M059J (cell line): Measurements from ENCODE around the gene AQP6. TPM values are rescaled to one million over a fixed set of nuclear protein-coding genes. Genes with fewer than 3 reads are reported as not detected.
"Not testable (repeated sequence)": the region's sequence is repeated elsewhere in the genome, so short reads cannot be mapped to it uniquely, and the experiment has no call there.

Source experiments
- DNase-seq: peaks from one replicate; pipeline ENCODE4 v3.0.0-alpha.2; 2012; ENCODE audit warnings: low read depth
- total RNA-seq: library from RNA; depleted of rRNA; stranded (reverse); fragments of >200 nt; shearing (Covaris generic); gene quantifications from 2 replicates; pipeline ENCODE4 v1.2.3, GENCODE V29; 2014

Gene AQP6
- total RNA-seq, 1 experiment from 2014 or later = not detected

DNA sequence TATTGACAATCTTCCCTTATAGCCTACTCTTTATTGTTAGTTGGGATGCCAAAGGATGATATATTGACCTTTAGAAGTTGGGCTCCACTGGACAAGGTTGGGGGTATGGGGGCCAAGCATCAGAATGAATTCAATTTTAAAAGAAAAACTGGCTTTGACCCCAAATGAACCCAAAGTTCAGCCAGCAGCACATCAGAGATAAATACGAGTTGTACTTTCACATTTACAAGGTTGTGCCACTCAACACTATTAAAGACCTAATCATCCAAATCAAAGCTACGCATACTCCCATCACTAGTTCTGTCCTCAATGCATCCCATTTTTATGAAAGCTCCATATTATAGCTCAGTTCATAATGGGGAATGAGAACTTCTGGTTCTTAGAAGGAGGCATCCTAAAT, 16.7 kb downstream of the AQP6 start:
- DNase-seq = not testable (repeated sequence)

DNA sequence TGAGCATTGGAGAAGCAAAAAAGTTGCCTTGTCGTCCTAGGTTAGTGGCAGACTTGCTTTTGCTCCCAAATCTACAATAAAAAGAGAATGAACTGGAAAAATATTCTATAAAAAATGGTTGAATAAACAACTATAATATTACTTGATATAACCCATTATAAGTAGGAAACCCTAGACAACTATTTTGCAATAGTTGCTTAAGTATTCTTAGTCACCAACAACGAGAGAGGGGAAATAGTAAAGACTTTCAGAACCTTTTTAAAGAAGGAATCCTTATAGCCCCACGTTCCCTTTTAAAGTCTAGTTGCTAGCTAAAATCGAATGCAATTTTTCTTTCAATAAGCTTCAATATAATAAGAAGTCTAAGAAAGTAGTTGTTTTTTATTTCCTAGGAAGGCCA, 17.5 kb downstream of the AQP6 start:
- DNase-seq = no peak

DNA sequence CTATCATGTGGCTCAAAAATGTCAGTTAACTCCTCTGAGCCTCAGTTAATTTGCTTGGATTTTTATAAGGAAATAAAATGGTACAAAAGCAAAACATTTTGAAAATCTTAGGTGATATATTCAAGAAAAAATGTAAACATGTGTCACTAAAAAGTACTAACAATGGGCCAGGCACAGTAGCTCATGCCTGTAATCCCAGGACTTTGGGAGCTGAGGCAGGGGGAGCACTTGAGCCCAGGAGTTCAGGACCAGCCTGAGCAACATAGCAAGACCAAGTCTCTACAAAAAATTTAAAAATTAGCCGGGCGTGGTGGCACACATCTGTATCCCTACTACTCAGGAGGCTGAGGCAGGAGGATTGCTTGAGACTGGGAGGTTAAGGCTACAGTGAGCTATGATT, 25.7 kb downstream of the AQP6 start:
- DNase-seq = no peak

DNA sequence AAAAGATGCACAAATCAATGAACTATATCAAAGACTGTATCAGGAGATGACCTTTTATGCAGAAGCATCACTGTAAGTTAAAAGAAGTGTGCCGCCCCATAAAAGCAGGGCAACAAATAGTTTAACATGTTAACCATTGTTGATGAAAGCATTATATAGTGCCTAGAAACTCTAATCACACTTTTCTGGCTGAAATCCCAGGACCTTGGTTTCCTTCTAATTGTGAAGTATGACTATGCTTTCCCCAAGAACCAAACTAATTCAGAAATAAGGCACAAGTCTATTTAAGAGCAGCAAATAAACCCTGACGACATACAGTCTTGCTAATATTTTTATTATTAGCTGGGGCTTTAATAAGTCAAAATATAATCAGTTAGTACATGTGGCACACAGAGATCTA, 30.8 kb downstream of the AQP6 start:
- DNase-seq = peak; percentile 14

DNA sequence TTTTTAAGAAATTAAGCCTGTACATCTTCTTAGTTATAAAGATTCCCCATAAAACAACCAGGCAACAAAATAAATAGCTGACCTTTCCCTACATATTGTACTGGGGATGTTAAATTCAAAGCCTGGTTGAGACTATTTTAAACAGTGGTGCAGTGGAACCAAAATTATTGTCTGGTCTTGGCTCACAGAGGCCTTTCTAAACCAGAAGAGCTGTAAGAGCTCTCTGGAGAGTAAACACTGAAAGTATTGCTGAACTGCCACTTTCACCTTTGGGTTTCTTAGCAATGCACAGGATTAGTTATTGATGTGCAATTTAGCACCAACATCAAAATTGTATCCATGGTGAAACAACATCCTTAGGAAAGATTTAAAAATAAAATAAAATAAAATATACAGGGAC, 31.9 kb downstream of the AQP6 start:
- no peak for DNase-seq

DNA sequence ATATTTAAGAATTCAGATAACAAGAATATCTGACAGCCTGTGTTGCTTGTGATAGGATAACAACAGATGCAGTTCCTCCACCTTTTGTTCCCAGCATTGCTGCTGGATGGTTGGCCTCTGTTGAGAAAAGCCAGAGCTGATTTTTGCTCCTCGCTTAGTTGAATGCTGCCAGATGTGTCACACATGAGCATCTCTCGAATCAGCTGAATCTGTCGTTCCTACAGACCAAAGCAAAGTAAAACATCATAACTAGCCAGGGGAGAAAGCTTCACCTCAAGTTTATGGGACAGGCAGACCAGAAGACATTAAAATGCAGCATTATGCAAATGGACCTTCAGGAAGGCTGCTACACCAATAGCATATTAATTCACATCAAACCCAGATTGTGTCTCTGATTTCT, 32.4 kb downstream of the AQP6 start:
- DNase-seq = no peak

DNA sequence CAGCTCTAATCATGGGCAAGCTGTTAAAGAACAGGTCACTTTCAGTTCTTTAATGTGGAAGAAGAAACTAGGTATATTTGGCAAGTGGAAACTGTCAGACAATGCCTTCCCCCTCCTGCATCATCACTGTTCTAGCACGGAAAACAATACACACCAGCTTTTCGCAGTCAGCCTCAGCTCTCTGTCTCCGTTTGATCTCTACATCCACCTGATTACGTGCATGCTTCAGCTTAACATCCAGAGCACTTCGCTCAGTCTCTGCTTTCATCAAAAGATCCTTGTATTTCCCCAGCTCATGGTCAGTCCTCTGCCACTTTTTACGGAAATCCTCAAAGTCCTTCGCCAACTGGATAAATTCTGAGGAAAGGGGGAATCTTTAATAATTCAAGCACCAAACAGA, 33.5 kb downstream of the AQP6 start:
- no peak for DNase-seq

DNA sequence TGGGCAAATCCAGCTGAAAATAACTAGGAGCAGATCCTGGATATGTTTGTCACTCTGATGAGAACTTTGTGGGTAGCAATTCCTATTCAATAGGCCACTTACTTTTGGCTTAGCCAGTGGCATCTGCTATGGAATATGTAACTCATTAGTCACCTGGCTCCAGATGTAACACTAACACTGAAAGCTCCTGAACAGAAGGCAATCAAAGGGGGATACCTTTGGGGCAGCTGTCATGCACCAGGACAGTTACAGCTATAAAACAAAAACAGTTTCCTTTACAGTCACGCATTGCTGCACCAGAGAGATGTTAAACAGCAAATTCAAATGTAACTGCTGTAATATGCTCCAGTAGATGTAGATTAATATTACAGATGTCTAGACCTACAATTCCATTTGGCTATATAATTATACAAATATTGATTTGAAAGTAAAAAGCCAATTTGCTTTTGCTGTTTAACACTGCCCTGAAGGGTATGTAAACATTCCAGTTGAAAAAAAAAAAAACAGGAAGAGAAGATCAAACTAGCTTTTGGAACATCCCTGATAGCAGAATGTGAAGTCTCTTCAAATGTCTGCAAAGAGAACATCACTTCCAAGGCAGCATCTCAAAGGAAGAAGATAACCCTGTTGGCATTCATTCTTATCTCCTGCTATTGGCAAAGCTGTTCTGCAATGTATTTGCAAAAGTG, 34.2 kb downstream of the AQP6 start:
- DNase-seq = peak; percentile 50

DNA sequence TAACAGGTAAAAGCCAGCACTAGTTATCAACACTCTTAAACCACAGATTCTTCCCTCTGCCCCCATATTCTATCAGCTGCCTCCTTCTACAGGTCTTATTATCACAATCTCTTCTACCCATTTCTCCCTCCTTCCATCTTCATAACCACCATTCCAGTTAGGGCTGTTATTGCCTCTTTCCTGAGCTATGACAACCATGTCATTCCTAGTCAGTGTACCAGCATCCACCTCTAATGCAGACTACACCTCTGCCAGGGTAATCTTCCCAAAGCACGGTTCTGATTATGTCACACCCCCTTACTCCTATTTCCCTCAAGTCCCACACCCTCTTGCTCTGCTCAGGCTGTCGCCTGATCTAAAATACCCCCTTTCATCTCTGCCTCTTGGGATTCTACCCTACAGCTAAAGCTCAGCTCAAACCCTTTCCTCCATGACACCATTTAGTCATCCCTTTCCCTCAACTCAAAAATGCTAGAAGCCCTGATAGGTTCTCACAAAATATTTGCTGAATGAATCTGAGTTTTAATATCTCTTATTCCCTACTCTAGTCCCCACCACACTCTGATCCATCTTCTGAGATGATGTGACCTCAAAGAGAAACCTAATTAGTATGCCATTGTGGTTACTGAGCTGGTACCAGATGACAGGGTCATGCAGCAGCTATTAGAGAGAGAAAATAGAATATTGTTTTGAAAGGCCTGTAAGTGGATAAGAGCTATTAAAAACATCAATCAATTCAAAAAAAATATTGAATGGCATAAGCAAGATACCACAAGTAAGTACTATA, 40.8 kb downstream of the AQP6 start:
- peak; percentile 26 for DNase-seq

DNA sequence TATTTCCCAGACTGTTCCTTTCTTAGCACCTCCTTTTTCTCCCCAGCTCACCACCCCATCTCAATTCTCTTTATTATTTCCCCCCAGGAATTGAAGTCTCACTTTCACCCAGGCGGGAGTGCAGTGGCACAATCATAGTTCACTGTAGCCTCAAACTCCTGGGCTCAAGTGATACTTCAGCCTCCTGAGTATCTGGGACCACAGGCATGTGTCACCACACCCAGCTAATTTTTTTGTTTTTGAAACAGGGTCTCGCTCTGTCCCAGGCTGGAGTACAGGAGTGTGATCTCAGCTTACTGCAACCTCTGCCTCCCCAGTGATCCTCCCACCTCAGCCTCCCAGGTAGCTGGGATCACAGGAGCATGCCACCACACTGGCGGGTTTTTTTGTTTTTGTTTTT, 41.6 kb downstream of the AQP6 start:
- no peak for DNase-seq

DNA sequence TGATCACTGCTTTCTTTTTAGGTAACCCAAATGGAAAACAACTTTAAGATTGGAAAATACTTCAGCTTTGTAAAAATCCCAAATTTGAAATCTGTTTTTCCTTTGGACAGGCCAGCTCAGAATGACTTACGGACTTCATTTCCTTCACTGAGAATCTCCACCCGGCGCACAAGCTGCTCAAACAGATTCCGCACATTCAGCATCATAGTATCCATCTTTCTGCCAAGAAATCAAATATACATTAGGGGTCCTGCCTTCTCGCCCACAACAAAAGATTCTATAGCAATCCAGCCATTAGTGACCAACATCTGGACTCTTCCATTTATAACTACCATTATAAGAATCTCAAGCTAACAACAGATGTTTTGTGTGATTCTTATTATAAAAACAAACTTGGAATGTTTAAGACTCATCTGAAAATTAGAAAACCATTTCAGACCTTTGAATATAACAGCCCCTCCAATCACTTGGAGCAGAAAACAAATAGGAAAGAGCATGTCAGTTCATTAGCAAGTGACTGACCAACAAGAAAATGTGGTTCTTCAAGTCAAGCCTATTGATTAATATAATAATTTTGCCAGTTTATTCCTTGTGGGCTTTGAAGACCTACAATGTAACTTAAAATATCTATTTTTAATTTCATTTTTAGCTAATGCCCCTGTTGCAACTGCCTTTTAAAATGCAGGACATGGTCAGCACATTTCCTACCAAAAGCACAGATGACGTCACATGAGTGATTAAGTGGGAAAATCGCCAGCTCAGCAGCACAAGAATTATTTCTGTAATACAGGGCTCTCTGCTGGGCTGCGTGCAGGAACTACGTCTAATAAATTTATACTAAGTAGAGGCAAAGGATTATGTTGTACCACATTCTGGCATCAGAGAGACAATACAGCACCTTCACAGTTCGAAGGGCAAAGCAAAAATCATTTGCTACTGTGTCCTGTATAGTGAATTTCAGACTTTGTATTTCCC, 44.0 kb downstream of the AQP6 start:
- peak; percentile 47 for DNase-seq

DNA sequence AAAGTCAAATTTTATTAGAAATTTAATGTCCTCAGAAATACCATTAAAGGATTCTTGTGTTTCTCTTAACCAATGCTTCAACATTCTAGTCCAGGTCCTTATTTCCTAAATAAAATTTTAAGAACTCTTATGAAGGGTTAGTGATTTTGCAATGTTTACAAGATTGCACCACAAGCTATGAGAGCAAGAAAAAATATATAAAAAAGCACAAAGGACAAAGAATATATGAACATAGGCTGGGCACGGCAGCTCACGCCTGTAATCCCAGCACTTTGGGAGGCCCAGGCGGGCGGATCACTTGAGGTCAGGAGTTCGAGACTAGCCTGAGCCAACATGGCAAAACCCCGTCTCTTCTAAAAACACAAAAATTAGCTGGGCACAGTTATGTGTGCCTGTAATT, 44.9 kb downstream of the AQP6 start:
- DNase-seq = no peak

DNA sequence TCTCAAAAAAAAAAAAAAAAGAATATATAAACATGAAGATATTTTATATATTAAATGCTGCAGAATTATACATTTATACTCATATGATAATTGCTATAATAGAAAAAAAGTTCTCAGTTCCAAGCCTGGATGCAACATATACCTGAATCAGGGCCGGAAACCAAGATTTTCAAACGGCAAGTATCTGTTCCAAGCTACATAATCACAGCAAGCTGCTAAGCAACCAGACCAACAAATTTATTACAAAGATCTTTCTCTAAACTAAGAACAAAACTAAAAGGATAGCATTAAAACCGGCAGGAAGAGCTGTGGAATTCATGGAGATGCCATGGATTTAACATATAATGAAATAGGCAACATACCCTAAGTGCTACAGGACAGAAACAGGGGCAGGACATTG, 45.4 kb downstream of the AQP6 start:
- no peak for DNase-seq

DNA sequence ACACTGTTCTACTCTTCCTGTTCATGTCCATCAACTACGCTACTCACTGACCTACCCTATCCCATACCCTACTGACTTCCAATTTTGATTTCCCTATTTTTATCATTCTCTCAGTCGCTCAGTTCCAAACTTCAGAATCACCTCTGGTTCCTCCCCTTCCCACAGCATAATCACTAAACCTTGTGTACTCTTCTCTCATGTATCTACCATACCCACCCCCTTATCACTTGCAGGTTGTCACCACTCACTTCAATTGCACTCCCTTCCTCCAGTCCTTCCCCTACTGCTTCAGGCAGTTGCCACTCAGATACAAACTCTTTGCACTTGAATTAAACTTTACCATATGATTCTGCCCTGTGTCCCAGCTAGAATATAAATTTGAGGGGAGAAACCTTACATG, 46.2 kb downstream of the AQP6 start:
- no peak for DNase-seq

DNA sequence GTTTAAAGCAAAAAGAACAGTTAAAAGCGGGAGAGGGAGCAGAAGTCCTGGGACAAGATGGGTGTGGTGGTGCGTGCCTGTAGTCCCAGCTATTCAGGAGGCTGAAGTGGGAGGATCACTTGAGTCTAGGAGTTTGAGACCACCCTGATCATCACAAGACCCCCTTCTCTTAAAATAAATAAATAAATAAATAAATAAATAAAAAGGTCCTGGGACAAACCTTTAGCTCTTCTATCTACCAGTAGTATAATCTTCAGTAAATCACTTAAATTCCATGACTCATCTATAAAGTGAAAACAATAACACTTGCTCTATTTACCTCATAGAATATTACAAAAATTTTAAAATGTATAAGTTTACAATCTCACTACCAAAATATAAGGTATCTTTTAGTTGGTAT, 46.8 kb downstream of the AQP6 start:
- DNase-seq = no peak

DNA sequence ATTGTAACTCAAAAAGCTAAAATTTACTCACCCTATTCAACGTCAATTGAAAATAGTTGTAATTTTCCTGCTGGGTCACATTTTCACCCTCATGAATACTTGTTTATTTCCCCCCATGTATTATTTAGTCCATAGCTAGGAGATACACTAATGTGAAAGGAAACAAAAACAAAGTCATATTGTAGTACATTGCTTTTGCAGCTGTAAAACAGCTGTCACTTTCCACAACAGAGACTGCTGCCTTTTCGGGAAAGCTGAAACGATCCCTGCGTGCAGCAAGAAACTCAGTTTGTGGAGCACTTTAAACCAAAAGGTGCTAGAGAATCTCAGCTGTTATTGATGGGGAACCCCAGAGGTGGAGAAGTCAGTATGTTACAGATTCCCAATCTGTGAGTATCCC, 48.3 kb downstream of the AQP6 start:
- no peak for DNase-seq

DNA sequence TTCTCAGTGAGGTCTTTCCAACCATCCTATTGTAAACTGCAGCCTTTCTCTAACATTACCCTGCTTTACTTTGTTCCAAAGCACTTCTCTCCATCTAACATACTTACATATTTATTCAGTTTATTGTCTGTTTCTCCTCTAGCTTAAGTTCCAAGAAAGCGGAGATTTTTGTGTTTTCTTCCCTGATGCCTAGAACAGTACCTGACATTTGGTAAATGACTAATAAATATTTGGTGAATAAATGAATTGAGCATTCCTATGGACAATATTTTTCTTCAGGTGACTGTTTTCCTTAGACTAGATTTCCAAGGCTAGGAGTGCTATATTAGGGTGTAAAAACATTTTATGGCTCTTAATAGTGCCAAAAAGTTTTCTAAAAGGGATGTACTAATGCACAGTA, 50.2 kb downstream of the AQP6 start:
- DNase-seq = no peak

DNA sequence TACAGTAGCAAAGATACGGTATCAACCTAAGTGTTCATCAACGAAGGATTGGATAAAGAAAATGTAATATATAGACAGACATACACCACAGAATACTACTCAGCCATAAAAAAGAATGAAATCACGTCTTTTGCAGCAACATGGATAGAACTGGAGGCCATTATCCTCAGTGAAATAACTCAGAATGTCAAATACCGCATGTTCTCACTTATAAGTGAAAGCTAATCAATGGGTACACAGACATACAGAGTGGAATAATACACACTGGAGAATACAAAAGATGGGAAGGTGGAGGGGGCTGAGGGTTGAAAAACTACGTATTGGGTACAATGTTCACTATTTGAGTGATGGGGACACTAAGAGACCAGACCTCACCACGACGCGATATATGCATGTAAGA, 51.5 kb downstream of the AQP6 start:
- no peak for DNase-seq

DNA sequence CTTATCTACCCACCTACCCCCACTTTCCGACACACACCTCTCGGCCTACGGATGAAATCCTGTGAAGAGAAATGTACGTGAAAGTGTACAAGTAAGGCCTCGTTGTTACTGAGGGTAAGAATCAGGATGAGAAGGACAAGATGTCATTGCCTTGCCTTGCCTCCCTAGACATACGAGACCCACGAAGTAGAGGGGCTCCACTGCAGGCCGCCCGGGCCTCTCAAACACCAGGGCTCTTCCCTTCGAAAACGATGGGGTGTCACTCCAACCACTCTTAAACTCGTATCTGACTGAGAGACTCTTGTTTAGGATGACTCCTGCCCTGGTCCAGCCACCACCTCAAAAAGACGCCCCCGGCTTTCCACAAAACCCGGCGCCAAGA, 52.0 kb downstream of the AQP6 start:
- DNase-seq = peak; percentile 34

DNA sequence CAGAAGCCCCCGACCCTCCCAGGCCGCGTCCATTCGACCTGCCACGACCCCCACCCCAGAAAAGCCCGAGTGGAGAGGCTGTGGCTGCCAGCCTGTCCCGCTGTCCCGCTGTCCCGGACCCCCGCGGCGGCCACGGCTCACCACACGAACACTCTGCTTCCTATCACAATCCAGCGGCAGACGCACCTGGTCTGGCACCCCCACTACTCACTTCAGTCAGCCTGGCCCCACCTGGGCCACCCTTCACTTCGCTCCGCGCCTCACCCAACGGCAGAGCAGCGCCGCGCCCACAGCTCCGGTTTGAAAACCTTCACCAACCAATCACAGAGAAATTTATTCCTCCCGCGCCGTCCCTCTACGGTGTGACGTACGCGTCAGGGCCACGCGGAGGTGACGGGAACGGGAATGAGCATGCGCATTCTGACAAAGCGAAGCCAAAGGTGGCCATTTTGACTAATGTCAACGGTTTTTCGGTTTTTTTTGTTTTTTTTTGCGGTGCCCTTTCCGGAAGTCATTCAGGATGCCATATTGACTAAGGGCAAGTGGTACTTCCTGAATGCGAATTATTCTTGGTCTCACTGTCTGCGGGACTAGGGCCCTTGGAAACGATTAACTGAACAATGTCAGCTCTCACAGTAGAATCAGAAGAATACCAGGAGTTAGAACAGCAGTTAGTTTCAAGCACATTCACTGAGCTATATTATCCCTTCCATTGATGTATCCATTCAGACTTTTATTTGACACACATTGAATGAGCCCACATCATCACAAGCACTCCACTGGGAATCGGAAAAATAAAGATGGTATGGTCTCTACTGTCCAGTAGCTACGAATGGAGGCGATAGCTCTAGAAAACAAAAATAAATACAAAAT, 52.7 kb downstream of the AQP6 start, which contains the start of gene RACGAP1:
Gene RACGAP1 (minus strand): TSS at position 308 of the 873 bp plus-strand sequence. CDS start 8,779 bp downstream, outside the sequence.
- peak; percentile 97 for DNase-seq

DNA sequence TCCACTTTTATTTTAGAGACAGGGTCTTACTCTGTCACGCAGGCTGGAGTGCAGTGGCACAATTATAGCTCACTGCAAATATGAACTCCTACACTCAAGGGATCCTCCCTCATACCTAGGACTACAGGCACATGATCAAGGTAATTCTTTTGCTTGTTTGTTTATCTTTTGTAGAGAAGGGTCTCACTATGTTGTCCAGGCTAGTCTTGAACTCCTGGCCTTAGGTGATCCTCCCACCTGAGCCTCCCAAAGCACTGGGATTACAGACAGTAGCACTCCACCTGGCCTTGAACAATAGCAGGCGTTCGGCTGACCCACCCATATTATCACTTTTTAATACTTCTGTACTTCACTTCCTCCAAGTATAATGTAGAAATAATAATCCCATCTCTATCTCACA, 53.9 kb downstream of the AQP6 start:
- no peak for DNase-seq
